Osteoblast (primary cell): ENCODE measurements around the gene LMO2. TPM values are rescaled to one million over a fixed set of nuclear protein-coding genes. Genes with fewer than 3 reads are reported as not detected.

Source experiments
- DNase-seq: peaks from one replicate; pipeline ENCODE4 v3.0.0; 2011; ENCODE audit warnings: low spot score, mixed read lengths; ENCODE audit not compliant: insufficient read length; ENCODE audit errors: missing footprints
- H2AFZ ChIP-seq: 2 replicates; pipeline ENCODE4 v1.6.0; 2011; ENCODE audit warnings: mild to moderate bottlenecking, low read length
- H3K27ac ChIP-seq: 2 replicates; pipeline ENCODE4 v1.5.1; 2011; ENCODE audit warnings: mild to moderate bottlenecking, low read depth, low read length, moderate library complexity
- H3K27me3 ChIP-seq: 2 replicates; pipeline ENCODE4 v1.6.0; 2012; ENCODE audit warnings: mild to moderate bottlenecking, control low read depth, inconsistent platforms, low read length, moderate library complexity; ENCODE audit not compliant: insufficient read depth
- H3K36me3 ChIP-seq: 2 replicates; pipeline ENCODE4 v1.5.1; 2011; ENCODE audit warnings: mild to moderate bottlenecking, low read length, control low read depth, moderate library complexity; ENCODE audit not compliant: insufficient read depth
- H3K4me1 ChIP-seq: 2 replicates; pipeline ENCODE4 v1.5.1; 2011; ENCODE audit warnings: mild to moderate bottlenecking, low read length, control low read depth, moderate library complexity; ENCODE audit not compliant: insufficient read depth
- H3K4me2 ChIP-seq: 2 replicates; pipeline ENCODE4 v1.6.0; 2011; ENCODE audit warnings: mild to moderate bottlenecking, low read length; ENCODE audit not compliant: insufficient read depth
- H3K4me3 ChIP-seq: fragments of 200-600 bp; sonication (generic); 3 replicates; pipeline ENCODE4 v1.5.1; 2012; ENCODE audit warnings: mild to moderate bottlenecking, low read length, inconsistent platforms; ENCODE audit not compliant: insufficient read depth
- H3K79me2 ChIP-seq: 2 replicates; pipeline ENCODE4 v1.6.0; 2012; ENCODE audit warnings: mild to moderate bottlenecking, low read length, control low read depth, inconsistent platforms; ENCODE audit not compliant: insufficient read depth
- H3K9me3 ChIP-seq: 2 replicates; pipeline ENCODE4 v1.5.1; 2011; ENCODE audit warnings: low read depth, low read length, control low read depth
- H4K20me1 ChIP-seq: 2 replicates; pipeline ENCODE4 v1.6.0; 2012; ENCODE audit warnings: mild to moderate bottlenecking, low read length, control low read depth; ENCODE audit not compliant: insufficient read depth
- CTCF ChIP-seq: IDR thresholded peaks from 2 replicates; pipeline ENCODE4 v1.5.1; 2011; ENCODE audit warnings: mild to moderate bottlenecking, low read depth, low read length, moderate library complexity; ENCODE audit errors: extremely low read depth
- total RNA-seq: library from RNA; depleted of rRNA; stranded (reverse); fragments of >200 nt; gene quantifications from 2 replicates; pipeline ENCODE4 v1.2.3, GENCODE V29; 2012

Gene LMO2
- total RNA-seq, 1 donor = 1.4 TPM

GRCh38 chr11:33906484-33907186, 14.8 kb upstream of the LMO2 start:
- Histone ChIP-seq H3K27me3 (peaks cover 64% of the 10 kb centered on the region), H2AFZ (no peak overlapping the region), H3K27ac (no peak overlapping the region), H3K9me3 (no peaks in the 10 kb centered on the region), H3K4me3 (no peak overlapping the region), H3K36me3 (no peaks in the 10 kb centered on the region), H4K20me1 (no peaks in the 10 kb centered on the region), H3K4me1 (peaks cover 8% of the 10 kb centered on the region), H3K4me2 (no peak overlapping the region), H3K79me2 (no peaks in the 10 kb centered on the region)
- DNase-seq = no peak
- no peak for TF ChIP-seq CTCF

GRCh38 chr11:33904102-33904501, 12.2 kb upstream of the LMO2 start:
- Histone ChIP-seq H3K36me3 (no peaks in the 10 kb centered on the region), H3K4me1 (peaks cover 6% of the 10 kb centered on the region), H2AFZ (no peak overlapping the region), H3K9me3 (no peaks in the 10 kb centered on the region), H3K27me3 (peaks cover 54% of the 10 kb centered on the region), H4K20me1 (no peaks in the 10 kb centered on the region), H3K4me2 (no peak overlapping the region), H3K79me2 (no peaks in the 10 kb centered on the region), H3K27ac (no peak overlapping the region), H3K4me3 (no peak overlapping the region)
- no peak for TF ChIP-seq CTCF
- DNase-seq = no peak

- peaks cover 8% of the 10 kb centered on the region for H3K4me1 ChIP-seq
- no peaks in the 10 kb centered on the region for H4K20me1 ChIP-seq
- H3K79me2 ChIP-seq = no peaks in the 10 kb centered on the region
- H2AFZ ChIP-seq = no peak overlapping the region
- H3K36me3 ChIP-seq = no peaks in the 10 kb centered on the region
- H3K27me3 ChIP-seq = peaks cover 34% of the 10 kb centered on the region
- H3K4me3 ChIP-seq = no peak overlapping the region
- TF ChIP-seq CTCF = no peak
- H3K4me2 ChIP-seq = no peak overlapping the region
- H3K27ac ChIP-seq = no peak overlapping the region
- DNase-seq = no peak
- H3K9me3 ChIP-seq = no peaks in the 10 kb centered on the region
These were observed 8.4 kb upstream of the LMO2 start for GRCh38 chr11:33900159-33900840.

GRCh38 chr11:33899400-33900037, 7.6 kb upstream of the LMO2 start:
- Histone ChIP-seq H3K4me2 (no peak overlapping the region), H2AFZ (no peak overlapping the region), H3K36me3 (no peaks in the 10 kb centered on the region), H3K27me3 (peaks cover 32% of the 10 kb centered on the region), H3K79me2 (no peaks in the 10 kb centered on the region), H3K4me3 (no peak overlapping the region), H3K4me1 (peaks cover 8% of the 10 kb centered on the region), H4K20me1 (no peaks in the 10 kb centered on the region), H3K9me3 (no peaks in the 10 kb centered on the region), H3K27ac (no peak overlapping the region)
- peak; percentile 83 for DNase-seq
- TF ChIP-seq CTCF = no peak
